Endothelial cell of umbilical vein (primary cell): ENCODE measurements around the gene COBLL1.

ENCODE experiments used
- CTCF ChIP-seq, 2 donors: IDR thresholded peaks; 1 replicate in 1 of 2; 2 replicates in 1 of 2; pipeline ENCODE4 v1.5.1; 2011; ENCODE audit warnings: low read length in 2 of 2, mild to moderate bottlenecking in 2 of 2, moderate library complexity in 2 of 2, control low read depth in 1 of 2, inconsistent platforms in 1 of 2, low read depth in 1 of 2; ENCODE audit not compliant: insufficient read depth in 1 of 2; ENCODE audit errors: extremely low read depth in 1 of 2
- EZH2 ChIP-seq: IDR thresholded peaks from 2 replicates; pipeline ENCODE4 v1.6.1; 2012; ENCODE audit warnings: borderline replicate concordance, low read depth, mild to moderate bottlenecking, moderate library complexity, low read length, inconsistent platforms; ENCODE audit not compliant: severe bottlenecking
- JUN ChIP-seq: IDR thresholded peaks from 2 replicates; pipeline ENCODE4 v1.6.1; 2011; ENCODE audit warnings: borderline replicate concordance, low read depth; ENCODE audit not compliant: insufficient read length, insufficient read depth

GRCh38 chr2:164794432-164795231, 47.0 kb downstream of the COBLL1 start:
- TF ChIP-seq CTCF (IDR thresholded peaks at IDR 0.05; ENCODE audit: extremely low read depth in 1 of 2, insufficient read depth in 1 of 2, low read depth in 1 of 2, low read length in 2 of 2): no peak
- no peak for TF ChIP-seq JUN
- TF ChIP-seq EZH2: no peak
